Uterus (tissue), 2 donors: ENCODE data around the gene SNU13.

Experiments used
- POLR2A ChIP-seq, 2 donors: fragments of 450-650 bp; IDR thresholded peaks; one replicate each; pipeline ENCODE4 v1.6.1; 2016; ENCODE audit warnings: antibody characterized with exemption in 2 of 2, mild to moderate bottlenecking in 1 of 2, moderate library complexity in 1 of 2
- TF ChIP-seq, protein P1 (sequence below), 4 experiments: fragments of 200-600 bp in 2 of 4; fragments of 450-650 bp in 2 of 4; sonication (generic) in 2 of 4; IDR thresholded peaks; one replicate each; pipeline ENCODE4 v1.5.1; 2016 to 2019; ENCODE audit warnings: antibody characterized with exemption in 4 of 4, mild to moderate bottlenecking in 2 of 4, moderate library complexity in 1 of 4

DNA sequence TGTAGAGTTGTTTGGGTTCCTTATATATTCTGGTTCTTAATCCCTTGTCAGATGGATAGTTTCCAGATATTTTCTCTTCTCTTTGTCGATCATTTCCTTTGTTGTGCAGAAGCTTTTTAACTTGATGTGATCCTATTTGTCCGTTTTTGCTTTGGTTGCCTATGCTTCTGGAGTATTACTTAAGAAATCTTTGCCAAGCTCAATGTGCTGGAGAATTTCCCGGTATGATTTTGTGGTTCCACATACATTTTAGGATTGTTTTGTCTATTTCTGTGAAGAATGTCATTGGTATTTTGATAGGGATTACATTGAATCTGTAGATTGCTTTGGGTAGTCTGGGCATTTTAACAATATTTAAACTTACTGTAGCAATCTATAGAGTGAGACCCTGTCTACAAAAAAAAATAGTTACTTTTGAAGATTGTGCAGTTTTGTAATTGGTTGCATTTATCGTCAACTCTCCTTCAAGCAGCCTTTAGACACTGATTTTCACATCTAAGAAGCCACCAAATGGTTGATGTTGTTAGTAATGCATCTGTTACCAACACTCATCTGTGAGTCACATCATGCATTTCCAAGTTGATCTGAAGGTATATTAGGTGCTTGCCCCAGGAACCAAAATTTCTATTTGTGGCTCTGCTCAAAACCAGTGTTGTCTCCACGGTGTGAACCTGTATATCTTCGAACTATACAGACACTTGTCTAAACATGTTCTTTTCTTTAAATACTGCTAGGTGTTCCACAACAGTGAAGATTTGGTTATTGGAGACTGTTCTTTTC lies 46.1 kb downstream of the SNU13 start:
- TF ChIP-seq, protein P1, sequence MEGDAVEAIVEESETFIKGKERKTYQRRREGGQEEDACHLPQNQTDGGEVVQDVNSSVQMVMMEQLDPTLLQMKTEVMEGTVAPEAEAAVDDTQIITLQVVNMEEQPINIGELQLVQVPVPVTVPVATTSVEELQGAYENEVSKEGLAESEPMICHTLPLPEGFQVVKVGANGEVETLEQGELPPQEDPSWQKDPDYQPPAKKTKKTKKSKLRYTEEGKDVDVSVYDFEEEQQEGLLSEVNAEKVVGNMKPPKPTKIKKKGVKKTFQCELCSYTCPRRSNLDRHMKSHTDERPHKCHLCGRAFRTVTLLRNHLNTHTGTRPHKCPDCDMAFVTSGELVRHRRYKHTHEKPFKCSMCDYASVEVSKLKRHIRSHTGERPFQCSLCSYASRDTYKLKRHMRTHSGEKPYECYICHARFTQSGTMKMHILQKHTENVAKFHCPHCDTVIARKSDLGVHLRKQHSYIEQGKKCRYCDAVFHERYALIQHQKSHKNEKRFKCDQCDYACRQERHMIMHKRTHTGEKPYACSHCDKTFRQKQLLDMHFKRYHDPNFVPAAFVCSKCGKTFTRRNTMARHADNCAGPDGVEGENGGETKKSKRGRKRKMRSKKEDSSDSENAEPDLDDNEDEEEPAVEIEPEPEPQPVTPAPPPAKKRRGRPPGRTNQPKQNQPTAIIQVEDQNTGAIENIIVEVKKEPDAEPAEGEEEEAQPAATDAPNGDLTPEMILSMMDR (IDR thresholded peaks at IDR 0.05) = no peak
- no peak for TF ChIP-seq POLR2A (IDR thresholded peaks at IDR 0.05)
